Right atrium auricular region (tissue), 2 donors: ENCODE results near the gene FAM76A. TPM values are rescaled to one million over a fixed set of nuclear protein-coding genes. Genes with fewer than 3 reads are reported as not detected.
A peak's percentile ranks its signal among the peaks of the same experiment; 100 is the strongest.

Experiments
- DNase-seq: peaks from one replicate; pipeline ENCODE4 v3.0.0-alpha.2; 2019; ENCODE audit warnings: low spot score
- H3K27ac ChIP-seq, 2 donors: fragments of 200-600 bp; sonication (generic); 1 replicate in 1 of 2; 2 replicates in 1 of 2; pipeline ENCODE4 v1.5.1; 2016 to 2019
- H3K27me3 ChIP-seq, 2 donors: fragments of 200-600 bp; sonication (generic); one replicate each; pipeline versions ENCODE4 v1.5.1 to v1.6.0; 2017 to 2019
- H3K36me3 ChIP-seq: fragments of 200-600 bp; sonication (generic); one replicate; pipeline ENCODE4 v1.5.1; 2016
- H3K4me1 ChIP-seq, 2 donors: fragments of 200-600 bp; sonication (generic); one replicate each; pipeline versions ENCODE4 v1.5.1 to v1.6.0; 2017 to 2019
- H3K4me3 ChIP-seq, 2 donors: fragments of 200-600 bp; sonication (generic); 1 replicate in 1 of 2; 2 replicates in 1 of 2; pipeline ENCODE4 v1.5.1; 2017 to 2019; ENCODE audit warnings: mild to moderate bottlenecking in 1 of 2, moderate library complexity in 1 of 2
- H3K9me3 ChIP-seq, 2 donors: fragments of 200-600 bp; sonication (generic); one replicate each; pipeline ENCODE4 v1.5.1; 2019
- CTCF ChIP-seq, 2 donors: fragments of 200-600 bp; sonication (generic); IDR thresholded peaks; one replicate each; pipeline ENCODE4 v1.5.1; 2019; ENCODE audit warnings: antibody characterized with exemption in 2 of 2
- total RNA-seq, 2 donors: library from RNA; depleted of rRNA; stranded (reverse); fragments of >200 nt; gene quantifications; one replicate each; pipeline ENCODE4 v1.1.0, GENCODE V29; 2016

The FAM76A gene
- total RNA-seq, 2 donors from 2014 or later = 9.8 to 11.3 TPM

GRCh38 chr1:27727126-27727525, 1.4 kb downstream of the FAM76A start:
- peaks cover 7% of the 10 kb centered on the region for H3K36me3 ChIP-seq
- DNase-seq = no peak
- H3K4me3 ChIP-seq = peak overlapping the region in 1 of 2 donors; percentile 96
- TF ChIP-seq CTCF (IDR thresholded peaks at IDR 0.05) = no peak
- no peaks in the 10 kb centered on the region for H3K27me3 ChIP-seq
- H3K27ac ChIP-seq = peak overlapping the region; percentile 92 to 95
- no peaks in the 10 kb centered on the region for H3K9me3 ChIP-seq
- H3K4me1 ChIP-seq = peaks cover 0 to 21% of the 10 kb centered on the region in 2 donors

DNA sequence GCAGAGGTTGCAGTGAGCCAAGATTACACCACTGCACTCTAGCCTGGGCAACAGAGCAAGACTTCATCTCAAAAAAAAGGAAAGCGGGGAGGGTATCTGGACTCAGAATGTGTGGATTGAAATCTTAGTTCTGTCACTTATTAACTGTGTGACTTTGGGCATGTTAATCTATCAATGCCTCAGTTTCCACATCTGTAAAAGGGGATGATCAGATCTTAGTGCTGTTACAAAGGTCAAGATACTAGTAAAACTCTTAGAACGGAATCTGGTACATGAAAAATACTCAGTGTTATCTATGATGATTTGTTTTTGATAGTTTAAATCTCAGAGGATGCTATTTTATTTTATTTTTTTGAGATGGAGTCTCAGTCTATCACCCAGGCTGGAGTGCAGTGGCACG, 10.5 kb downstream of the FAM76A start:
- Histone ChIP-seq H3K36me3 (peaks cover 65% of the 10 kb centered on the region), H3K9me3 (no peaks in the 10 kb centered on the region), H3K27me3 (no peaks in the 10 kb centered on the region), H3K4me1 (no peaks in the 10 kb centered on the region), H3K27ac (no peak overlapping the region), H3K4me3 (no peak overlapping the region)
- no peak for TF ChIP-seq CTCF (IDR thresholded peaks at IDR 0.05)
- no peak for DNase-seq

GRCh38 chr1:27741121-27741520, 15.4 kb downstream of the FAM76A start:
- DNase-seq = no peak
- no peak overlapping the region for H3K4me3 ChIP-seq
- no peaks in the 10 kb centered on the region for H3K4me1 ChIP-seq
- H3K36me3 ChIP-seq = peaks cover 48% of the 10 kb centered on the region
- H3K27ac ChIP-seq = no peak overlapping the region
- H3K27me3 ChIP-seq = no peaks in the 10 kb centered on the region
- TF ChIP-seq CTCF (IDR thresholded peaks at IDR 0.05) = no peak
- no peaks in the 10 kb centered on the region for H3K9me3 ChIP-seq

DNA sequence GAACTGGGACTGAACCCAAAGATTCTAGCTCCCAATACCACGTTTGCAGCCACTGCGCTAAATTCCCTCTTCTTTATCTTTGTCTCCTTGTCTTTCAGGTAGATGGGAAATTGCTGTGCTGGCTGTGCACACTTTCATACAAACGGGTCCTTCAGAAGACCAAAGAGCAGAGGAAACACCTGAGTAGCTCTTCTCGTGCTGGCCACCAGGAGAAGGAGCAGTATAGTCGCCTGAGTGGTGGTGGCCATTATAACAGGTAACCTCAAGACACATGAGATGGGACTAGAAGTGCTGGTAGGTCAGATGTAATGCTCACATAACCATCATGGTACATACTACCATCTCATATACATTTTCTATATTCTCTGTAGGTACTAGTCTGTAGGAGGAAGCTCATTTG, 18.8 kb downstream of the FAM76A start:
- no peaks in the 10 kb centered on the region for H3K9me3 ChIP-seq
- DNase-seq = no peak
- H3K4me1 ChIP-seq = no peaks in the 10 kb centered on the region
- TF ChIP-seq CTCF (IDR thresholded peaks at IDR 0.05) = no peak
- H3K4me3 ChIP-seq = no peak overlapping the region
- H3K27me3 ChIP-seq = no peaks in the 10 kb centered on the region
- H3K36me3 ChIP-seq = peaks cover 47% of the 10 kb centered on the region
- no peak overlapping the region for H3K27ac ChIP-seq

GRCh38 chr1:27745466-27745865, 19.7 kb downstream of the FAM76A start:
- H3K36me3 ChIP-seq = peaks cover 51% of the 10 kb centered on the region
- no peak overlapping the region for H3K4me3 ChIP-seq
- H3K27ac ChIP-seq = no peak overlapping the region
- no peaks in the 10 kb centered on the region for H3K27me3 ChIP-seq
- no peak for DNase-seq
- no peaks in the 10 kb centered on the region for H3K4me1 ChIP-seq
- H3K9me3 ChIP-seq = no peaks in the 10 kb centered on the region
- no peak for TF ChIP-seq CTCF (IDR thresholded peaks at IDR 0.05)

DNA sequence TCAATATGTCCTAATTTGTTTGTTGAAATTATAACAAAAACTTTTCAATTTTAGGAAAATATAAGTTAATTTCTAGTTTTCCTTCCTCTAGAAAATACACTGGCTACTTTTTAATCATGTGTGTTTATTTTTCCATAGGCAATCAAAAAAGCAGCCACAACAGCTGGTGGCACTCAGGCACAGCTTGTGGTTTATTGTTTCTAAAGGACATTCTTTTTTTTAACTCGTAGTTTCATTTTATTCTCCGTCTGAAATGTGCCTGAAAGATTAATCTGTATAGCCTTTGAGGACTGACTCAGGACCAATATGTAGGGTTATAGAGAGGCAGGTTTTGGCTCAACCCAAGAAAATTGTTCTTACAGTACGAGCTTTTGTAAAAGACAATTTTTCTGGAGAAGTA, 26.6 kb downstream of the FAM76A start:
- Histone ChIP-seq H3K4me1 (no peaks in the 10 kb centered on the region), H3K9me3 (no peaks in the 10 kb centered on the region), H3K27ac (no peak overlapping the region), H3K4me3 (no peak overlapping the region), H3K36me3 (peaks cover 52% of the 10 kb centered on the region), H3K27me3 (no peaks in the 10 kb centered on the region)
- TF ChIP-seq CTCF (IDR thresholded peaks at IDR 0.05) = no peak
- DNase-seq = no peak
